Hepatocyte (in vitro differentiated cells): Measurements from ENCODE around the gene INTS11. TPM values are rescaled to one million over a fixed set of nuclear protein-coding genes. Genes with fewer than 3 reads are reported as not detected.
A peak's percentile ranks its signal among the peaks of the same experiment; 100 is the strongest.

ENCODE experiments used
- DNase-seq: peaks from one replicate; pipeline ENCODE4 v3.0.0-alpha.2; 2016; ENCODE audit warnings: low spot score
- H2AFZ ChIP-seq: fragments of 200-600 bp; sonication (generic); 2 replicates; pipeline ENCODE4 v1.6.0; 2016; ENCODE audit warnings: antibody characterized with exemption, mild to moderate bottlenecking
- H3K27ac ChIP-seq: fragments of 200-600 bp; sonication (generic); 2 replicates; pipeline ENCODE4 v1.5.1; 2016; ENCODE audit warnings: mild to moderate bottlenecking
- H3K27me3 ChIP-seq: fragments of 200-600 bp; sonication (generic); 2 replicates; pipeline ENCODE4 v1.6.1; 2016
- H3K36me3 ChIP-seq: fragments of 200-600 bp; sonication (generic); replicated peaks from 2 replicates; pipeline ENCODE4 v1.5.1; 2016; ENCODE audit warnings: low read depth; ENCODE audit not compliant: insufficient read depth
- H3K4me1 ChIP-seq: fragments of 200-600 bp; sonication (generic); 2 replicates; pipeline ENCODE4 v1.5.1; 2016; ENCODE audit warnings: mild to moderate bottlenecking, moderate library complexity; ENCODE audit not compliant: insufficient read depth
- H3K4me2 ChIP-seq: fragments of 200-600 bp; sonication (generic); 2 replicates; pipeline ENCODE4 v1.6.0; 2016
- H3K4me3 ChIP-seq: fragments of 200-600 bp; sonication (generic); 2 replicates; pipeline ENCODE4 v1.5.1; 2016; ENCODE audit warnings: mild to moderate bottlenecking
- H3K79me2 ChIP-seq: fragments of 200-600 bp; sonication (generic); 2 replicates; pipeline ENCODE4 v1.6.0; 2017; ENCODE audit warnings: mild to moderate bottlenecking
- H3K9me2 ChIP-seq: fragments of 200-600 bp; sonication (generic); replicated peaks from 2 replicates; pipeline ENCODE4 v1.6.0; 2017; ENCODE audit warnings: mild to moderate bottlenecking; ENCODE audit not compliant: insufficient read depth
- H3K9me3 ChIP-seq: fragments of 200-600 bp; sonication (generic); 2 replicates; pipeline ENCODE4 v1.5.1; 2016; ENCODE audit warnings: low read depth, mild to moderate bottlenecking
- H4K20me1 ChIP-seq: fragments of 200-600 bp; sonication (generic); 2 replicates; pipeline ENCODE4 v1.6.0; 2016; ENCODE audit warnings: mild to moderate bottlenecking; ENCODE audit not compliant: insufficient read depth, poor library complexity, severe bottlenecking
- EZH2 ChIP-seq: fragments of 200-600 bp; sonication (generic); IDR thresholded peaks from 2 replicates; pipeline ENCODE4 v1.6.1; 2016; ENCODE audit warnings: antibody characterized with exemption, mild to moderate bottlenecking, borderline replicate concordance
- EZH2phosphoT487 ChIP-seq: fragments of 200-600 bp; sonication (generic); IDR thresholded peaks from one replicate; pipeline ENCODE4 v1.6.1; 2018; ENCODE audit warnings: antibody characterized with exemption, mild to moderate bottlenecking, low read depth, moderate library complexity; ENCODE audit not compliant: unreplicated experiment, severe bottlenecking
- WGBS: methylation state at CpG from one replicate; pipeline ENCODE4 v1.1.6; 2016; ENCODE audit warnings: low lambda C conversion rate; ENCODE audit errors: missing lambda C conversion rate; 5-methylcytosine and 5-hydroxymethylcytosine counted together
- polyA plus RNA-seq: library from polyadenylated mRNA; unstranded; fragments of >200 nt; fragmentation: Nextera tagmentation; extraction: Ambion mirVana; gene quantifications from 2 replicates; pipeline ENCODE4 v1.2.1, GENCODE V29; 2016
- total RNA-seq: library from RNA; depleted of rRNA; stranded (reverse); fragments of >200 nt; gene quantifications from 2 replicates; pipeline ENCODE4 v1.2.3, GENCODE V29; 2014
- TF ChIP-seq, protein P1 (sequence below): fragments of 200-600 bp; sonication (generic); IDR thresholded peaks from 2 replicates; pipeline ENCODE4 v1.5.1; 2016; ENCODE audit warnings: antibody characterized with exemption, mild to moderate bottlenecking; ENCODE audit not compliant: poor library complexity

Gene INTS11
- total and polyA plus RNA-seq, 2 experiments from 2014 or later, result 80.4 to 80.6 TPM

DNA sequence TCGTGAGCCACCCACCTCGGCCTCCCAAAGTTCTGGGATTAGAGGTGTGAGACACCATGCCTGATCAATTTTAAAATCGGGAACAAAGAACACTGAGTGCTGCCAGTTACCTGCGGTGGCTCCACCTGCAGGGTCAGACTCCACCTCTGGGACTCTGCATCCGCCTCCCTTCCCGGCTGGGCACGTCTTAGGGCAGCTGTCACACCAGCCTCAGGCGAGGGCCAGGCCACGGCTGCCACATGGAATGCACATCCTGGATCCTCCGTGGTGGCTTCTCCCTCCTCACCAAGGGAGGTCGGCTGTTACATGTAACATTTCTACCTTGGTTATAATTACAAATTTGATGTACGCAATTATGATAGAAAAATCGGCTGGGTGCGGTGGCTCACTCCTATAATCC lies 39.8 kb upstream of the INTS11 start:
- Histone ChIP-seq H2AFZ (no peak overlapping the region), H4K20me1 (no peaks in the 10 kb centered on the region), H3K79me2 (no peaks in the 10 kb centered on the region), H3K9me2 (no peaks in the 10 kb centered on the region), H3K9me3 (no peaks in the 10 kb centered on the region), H3K27me3 (no peaks in the 10 kb centered on the region), H3K4me3 (no peak overlapping the region), H3K36me3 (no peaks in the 10 kb centered on the region), H3K4me2 (no peak overlapping the region), H3K4me1 (peaks cover 28% of the 10 kb centered on the region), H3K27ac (no peak overlapping the region)
- DNase-seq, result no peak
- no peak for TF ChIP-seq EZH2phosphoT487
- TF ChIP-seq, protein P1, sequence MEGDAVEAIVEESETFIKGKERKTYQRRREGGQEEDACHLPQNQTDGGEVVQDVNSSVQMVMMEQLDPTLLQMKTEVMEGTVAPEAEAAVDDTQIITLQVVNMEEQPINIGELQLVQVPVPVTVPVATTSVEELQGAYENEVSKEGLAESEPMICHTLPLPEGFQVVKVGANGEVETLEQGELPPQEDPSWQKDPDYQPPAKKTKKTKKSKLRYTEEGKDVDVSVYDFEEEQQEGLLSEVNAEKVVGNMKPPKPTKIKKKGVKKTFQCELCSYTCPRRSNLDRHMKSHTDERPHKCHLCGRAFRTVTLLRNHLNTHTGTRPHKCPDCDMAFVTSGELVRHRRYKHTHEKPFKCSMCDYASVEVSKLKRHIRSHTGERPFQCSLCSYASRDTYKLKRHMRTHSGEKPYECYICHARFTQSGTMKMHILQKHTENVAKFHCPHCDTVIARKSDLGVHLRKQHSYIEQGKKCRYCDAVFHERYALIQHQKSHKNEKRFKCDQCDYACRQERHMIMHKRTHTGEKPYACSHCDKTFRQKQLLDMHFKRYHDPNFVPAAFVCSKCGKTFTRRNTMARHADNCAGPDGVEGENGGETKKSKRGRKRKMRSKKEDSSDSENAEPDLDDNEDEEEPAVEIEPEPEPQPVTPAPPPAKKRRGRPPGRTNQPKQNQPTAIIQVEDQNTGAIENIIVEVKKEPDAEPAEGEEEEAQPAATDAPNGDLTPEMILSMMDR, result no peak
- TF ChIP-seq EZH2, result no peak
- WGBS, result 79% methylated on average over 14 of the region's 14 CpGs

DNA sequence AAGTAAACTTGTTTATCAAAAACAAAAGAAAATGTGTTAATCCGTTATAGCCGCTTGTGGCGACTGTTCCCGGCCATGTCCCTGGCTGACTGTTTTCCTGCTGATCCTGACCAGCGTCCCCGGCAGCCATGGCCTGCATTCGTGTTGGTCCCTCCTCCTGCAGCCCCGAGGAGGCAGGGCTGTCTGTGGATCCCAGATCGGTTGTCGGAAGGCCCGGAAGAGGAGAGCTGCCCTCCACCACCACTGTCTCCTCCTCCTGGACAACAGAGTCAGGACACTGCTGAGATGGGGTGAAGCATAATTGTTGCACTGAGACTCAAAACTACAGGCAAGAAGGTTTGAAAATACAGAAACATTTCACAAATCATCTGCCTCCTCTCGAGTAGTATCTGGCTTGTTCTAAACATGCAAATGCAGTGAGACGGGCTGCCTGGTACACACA lies 37.5 kb upstream of the INTS11 start:
- H3K4me3 ChIP-seq, result no peak overlapping the region
- H3K79me2 ChIP-seq, result peaks cover 11% of the 10 kb centered on the region
- no peaks in the 10 kb centered on the region for H3K36me3 ChIP-seq
- peak overlapping the region; percentile 46 for H2AFZ ChIP-seq
- peak overlapping the region; percentile 64 for H3K4me2 ChIP-seq
- 26% methylated on average over 13 of the region's 13 CpGs for WGBS
- no peaks in the 10 kb centered on the region for H3K9me3 ChIP-seq
- H4K20me1 ChIP-seq, result no peaks in the 10 kb centered on the region
- peaks cover 44% of the 10 kb centered on the region for H3K4me1 ChIP-seq
- TF ChIP-seq, protein P1, result peak; percentile 12
- TF ChIP-seq EZH2, result no peak
- no peak for TF ChIP-seq EZH2phosphoT487
- no peaks in the 10 kb centered on the region for H3K9me2 ChIP-seq
- H3K27me3 ChIP-seq, result no peaks in the 10 kb centered on the region
- H3K27ac ChIP-seq, result peak overlapping the region; percentile 97
- DNase-seq, result peak; percentile 78

DNA sequence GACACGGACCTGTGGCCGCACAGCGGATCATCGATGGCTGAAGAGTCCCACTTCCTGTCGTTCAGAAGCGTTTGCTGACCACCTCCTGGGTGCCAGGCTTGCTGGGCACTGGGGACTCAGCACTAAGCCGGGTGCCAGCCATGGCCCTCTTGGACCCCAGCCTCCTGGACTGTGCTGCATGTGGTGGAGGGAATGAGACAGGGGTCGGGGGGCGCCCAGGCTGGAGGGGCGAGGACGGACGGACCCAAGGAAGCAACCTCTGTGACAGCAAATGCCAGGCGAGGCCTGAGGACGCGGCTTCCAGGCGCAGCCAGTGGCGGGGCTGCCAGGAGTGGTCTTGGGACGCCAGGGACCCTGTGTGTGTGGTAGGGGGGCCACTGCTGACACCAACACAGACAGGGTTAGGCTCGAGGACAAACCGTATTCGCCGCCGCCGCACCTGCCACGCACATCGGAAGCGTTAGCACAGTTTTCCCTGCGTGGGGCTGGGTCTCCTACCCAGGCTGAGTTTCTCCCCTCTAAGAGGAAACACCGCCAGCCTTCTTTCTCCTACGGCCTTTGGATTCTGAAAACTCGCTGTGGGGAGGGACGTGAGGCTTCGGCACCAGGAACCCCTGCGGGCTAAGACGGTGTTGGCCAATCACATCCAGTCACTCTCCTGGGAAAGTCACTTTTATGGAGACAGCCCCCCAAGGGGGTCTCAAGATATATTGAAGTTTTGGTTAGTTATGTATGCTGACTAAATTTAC lies 36.9 kb upstream of the INTS11 start:
- WGBS, result 85% methylated on average over 32 of the region's 35 CpGs
- H3K4me2 ChIP-seq, result peak overlapping the region; percentile 64

More for the DNA sequence above, 36.9 kb upstream of the INTS11 start:
- Histone ChIP-seq H2AFZ (peak overlapping the region; percentile 46), H3K9me2 (no peaks in the 10 kb centered on the region), H3K27ac (peak overlapping the region; percentile 97), H4K20me1 (peaks cover 1% of the 10 kb centered on the region), H3K79me2 (peaks cover 17% of the 10 kb centered on the region), H3K36me3 (no peaks in the 10 kb centered on the region), H3K4me1 (peaks cover 50% of the 10 kb centered on the region), H3K4me3 (no peak overlapping the region), H3K9me3 (no peaks in the 10 kb centered on the region), H3K27me3 (no peaks in the 10 kb centered on the region)
- no peak for DNase-seq
- no peak for TF ChIP-seq EZH2phosphoT487
- TF ChIP-seq EZH2, result no peak
- TF ChIP-seq, protein P1, result no peak
